Activated naive CD4-positive, alpha-beta T cell treated with anti-CD3 and anti-CD28 coated beads, Interleukin-2, amount 10 ng/mL, durations not matched to agents 7 days and 5 days (primary cell): ENCODE data around the gene FAF1.

Experiments used
- CTCF ChIA-PET: fragments of 350-600 bp; sonication (Branson Sonifier 250); formaldehyde crosslinking; loops from one replicate; lab custom pipeline; 2021; ENCODE audit warnings: antibody characterized with exemption; lab: Charles Lee
- DNase-seq: peaks from one replicate; pipeline ENCODE4 v3.0.0-alpha.2; 2020
- H3K27ac Mint-ChIP-seq: one replicate; pipeline ENCODE4 v1.8.0; 2021; ENCODE audit warnings: mild to moderate bottlenecking, moderate library complexity, mixed read lengths
- H3K27me3 Mint-ChIP-seq: one replicate; pipeline ENCODE4 v1.8.0; 2021; ENCODE audit warnings: mild to moderate bottlenecking, mixed read lengths
- H3K36me3 Mint-ChIP-seq: one replicate; pipeline ENCODE4 v1.8.0; 2021; ENCODE audit warnings: mixed read lengths
- H3K4me1 Mint-ChIP-seq: one replicate; pipeline ENCODE4 v1.8.0; 2021; ENCODE audit warnings: mixed read lengths
- H3K4me3 Mint-ChIP-seq: one replicate; pipeline ENCODE4 v1.8.0; 2021; ENCODE audit warnings: mild to moderate bottlenecking, moderate library complexity, mixed read lengths
- H3K9me3 Mint-ChIP-seq: one replicate; pipeline ENCODE4 v1.8.0; 2021; ENCODE audit warnings: mixed read lengths

FAF1 gene

GRCh38 chr1:50450861-50451653 is 509.0 kb downstream of the FAF1 start:
- Mint-ChIP-seq H3K4me3 (no peak overlapping the region), H3K4me1 (peaks cover 12% of the 10 kb centered on the region), H3K27me3 (no peaks in the 10 kb centered on the region), H3K36me3 (no peaks in the 10 kb centered on the region), H3K9me3 (no peaks in the 10 kb centered on the region), H3K27ac (peak overlapping the region; percentile 58)
- no peak for DNase-seq
- CTCF ChIA-PET, result interaction anchor here (2.1 kb wide), 1 partner anchor 323 kb away, joined by 5 read pairs; no protein-coding TSS in a partner anchor

DNA sequence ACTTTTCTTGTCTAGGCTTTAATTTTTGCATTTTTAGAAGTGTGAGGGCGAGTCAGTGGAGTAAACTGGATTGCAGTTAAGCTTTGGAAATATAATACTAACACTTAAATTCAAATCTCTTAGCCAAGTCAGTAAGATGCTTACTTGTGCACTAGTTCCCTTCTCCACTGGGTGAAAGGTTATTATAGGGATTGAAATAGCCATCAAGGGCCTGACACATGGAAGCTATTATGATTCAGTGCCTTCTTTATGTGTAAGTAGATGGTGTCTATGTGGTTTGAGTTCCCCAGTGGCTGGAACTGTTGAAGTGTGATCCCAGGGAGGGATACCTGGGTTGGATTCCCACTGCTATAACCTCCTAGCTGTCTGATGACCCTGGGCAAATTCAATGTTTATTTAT is 512.1 kb downstream of the FAF1 start:
- Mint-ChIP-seq H3K27ac (no peak overlapping the region), H3K27me3 (no peaks in the 10 kb centered on the region), H3K9me3 (no peaks in the 10 kb centered on the region), H3K4me1 (peaks cover 12% of the 10 kb centered on the region), H3K4me3 (no peak overlapping the region), H3K36me3 (peaks cover 2% of the 10 kb centered on the region)
- CTCF ChIA-PET, result interaction anchor here (0.6 kb wide), 1 partner anchor 655 kb away, joined by 3 read pairs; no protein-coding TSS in a partner anchor
- DNase-seq, result no peak

DNA sequence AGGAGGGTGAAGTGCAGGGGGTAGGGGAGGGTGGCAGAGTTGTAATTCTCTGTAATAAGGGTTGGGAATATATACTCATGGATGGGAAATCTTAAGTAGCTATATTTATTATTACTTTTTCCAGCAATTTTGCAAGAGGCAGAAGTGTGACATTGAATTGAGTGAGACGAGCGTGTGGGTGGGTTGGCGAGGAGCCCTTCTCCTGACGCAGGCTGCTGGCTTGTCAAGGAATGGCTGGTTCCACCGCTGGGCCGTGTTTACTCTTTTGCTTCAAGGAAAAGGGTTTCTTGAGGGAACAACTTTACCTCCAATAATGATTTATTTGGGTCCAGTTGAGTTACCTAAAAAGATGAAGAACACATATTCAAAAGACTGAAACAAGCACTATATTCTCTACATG is 518.9 kb downstream of the FAF1 start:
- Mint-ChIP-seq H3K27me3 (no peaks in the 10 kb centered on the region), H3K4me1 (no peaks in the 10 kb centered on the region), H3K9me3 (no peaks in the 10 kb centered on the region), H3K36me3 (peaks cover 20% of the 10 kb centered on the region), H3K27ac (no peak overlapping the region), H3K4me3 (no peak overlapping the region)
- CTCF ChIA-PET, result no interaction called here
- DNase-seq, result no peak

GRCh38 chr1:50438945-50439344 is 521.1 kb downstream of the FAF1 start:
- H3K9me3 Mint-ChIP-seq, result no peaks in the 10 kb centered on the region
- H3K4me3 Mint-ChIP-seq, result no peak overlapping the region
- no peak overlapping the region for H3K27ac Mint-ChIP-seq
- CTCF ChIA-PET, result no interaction called here
- H3K4me1 Mint-ChIP-seq, result no peaks in the 10 kb centered on the region
- H3K27me3 Mint-ChIP-seq, result no peaks in the 10 kb centered on the region
- peaks cover 20% of the 10 kb centered on the region for H3K36me3 Mint-ChIP-seq
- no peak for DNase-seq

DNA sequence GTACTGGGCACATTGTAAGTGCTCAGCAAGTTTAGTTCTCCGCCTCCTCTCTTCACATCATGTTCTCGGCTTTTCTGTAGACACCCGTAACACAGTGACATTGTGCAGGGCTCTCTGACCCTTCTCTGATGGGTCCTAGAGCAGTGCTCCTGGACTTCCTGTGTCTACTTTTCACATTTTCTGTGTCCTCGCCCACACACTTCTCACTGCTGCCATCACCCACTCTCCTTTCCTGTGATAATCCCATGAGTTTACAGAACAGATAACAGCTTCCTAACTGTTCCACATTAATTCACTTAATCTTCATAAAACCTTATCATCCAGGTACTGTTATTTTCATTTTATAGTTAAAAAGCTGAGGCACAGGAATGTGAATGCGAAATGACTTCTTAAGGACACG is 523.6 kb downstream of the FAF1 start:
- Mint-ChIP-seq H3K36me3 (peaks cover 17% of the 10 kb centered on the region), H3K4me3 (no peak overlapping the region), H3K27me3 (peaks cover 16% of the 10 kb centered on the region), H3K9me3 (no peaks in the 10 kb centered on the region), H3K4me1 (no peaks in the 10 kb centered on the region), H3K27ac (no peak overlapping the region)
- CTCF ChIA-PET, result no interaction called here
- no peak for DNase-seq

- Mint-ChIP-seq H3K4me1 (peaks cover 8% of the 10 kb centered on the region), H3K27ac (no peak overlapping the region), H3K36me3 (peaks cover 4% of the 10 kb centered on the region), H3K4me3 (no peak overlapping the region), H3K27me3 (peaks cover 73% of the 10 kb centered on the region), H3K9me3 (no peaks in the 10 kb centered on the region)
- DNase-seq, result no peak
- CTCF ChIA-PET, result no interaction called here
Measured at GRCh38 chr1:50430010-50430405, 530.1 kb downstream of the FAF1 start.

DNA sequence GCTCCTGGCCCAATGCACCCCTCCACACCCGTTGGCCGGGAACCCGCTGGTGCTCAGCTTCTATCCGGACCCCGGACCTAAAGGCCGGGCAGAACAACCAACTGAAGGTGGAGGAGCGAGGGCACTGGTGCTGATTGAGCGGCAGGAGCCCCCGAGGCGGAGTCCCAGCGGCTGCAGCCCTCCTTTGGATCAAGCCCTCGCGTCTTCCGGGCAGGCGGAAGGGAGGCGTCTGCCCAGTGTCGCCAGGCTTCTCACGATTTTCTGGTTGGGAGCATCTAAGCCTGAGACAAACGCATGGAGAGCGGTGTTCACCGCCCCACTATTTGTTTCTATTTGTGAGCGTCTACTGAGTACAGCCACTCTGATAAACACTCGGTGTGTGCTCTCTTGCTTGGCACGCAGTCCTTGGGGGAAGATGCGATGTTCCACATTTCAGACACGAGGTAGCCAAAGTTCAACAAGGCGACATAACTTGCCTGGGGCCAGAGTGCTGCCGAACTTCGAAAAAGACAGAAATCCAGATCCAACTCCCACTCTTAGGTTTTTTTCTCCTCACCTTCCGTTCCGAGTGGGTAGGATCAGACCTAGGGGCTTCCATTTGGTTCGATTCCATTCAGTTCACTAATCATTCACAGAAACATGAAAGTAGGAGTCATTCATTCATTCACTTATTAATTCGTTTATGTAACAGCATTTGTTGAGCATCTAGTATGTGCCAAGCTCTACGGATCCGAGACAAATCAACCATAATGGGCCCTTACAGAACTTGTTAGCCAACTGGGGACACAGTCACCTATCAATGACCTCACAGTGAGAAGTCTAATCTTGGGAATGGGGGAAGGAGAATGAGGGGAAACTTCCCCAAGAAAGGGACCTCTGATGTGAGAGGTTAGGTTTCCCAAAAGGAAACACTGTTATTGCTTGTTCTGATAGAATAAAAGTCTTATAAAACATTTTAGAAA is 532.0 kb downstream of the FAF1 start:
- CTCF ChIA-PET, result no interaction called here
- peaks cover 25% of the 10 kb centered on the region for H3K4me1 Mint-ChIP-seq
- no peak for DNase-seq
- H3K4me3 Mint-ChIP-seq, result no peak overlapping the region
- H3K27ac Mint-ChIP-seq, result peak overlapping the region; percentile 81
- peaks cover 92% of the 10 kb centered on the region for H3K27me3 Mint-ChIP-seq
- H3K36me3 Mint-ChIP-seq, result peaks cover 7% of the 10 kb centered on the region
- H3K9me3 Mint-ChIP-seq, result no peaks in the 10 kb centered on the region

DNA sequence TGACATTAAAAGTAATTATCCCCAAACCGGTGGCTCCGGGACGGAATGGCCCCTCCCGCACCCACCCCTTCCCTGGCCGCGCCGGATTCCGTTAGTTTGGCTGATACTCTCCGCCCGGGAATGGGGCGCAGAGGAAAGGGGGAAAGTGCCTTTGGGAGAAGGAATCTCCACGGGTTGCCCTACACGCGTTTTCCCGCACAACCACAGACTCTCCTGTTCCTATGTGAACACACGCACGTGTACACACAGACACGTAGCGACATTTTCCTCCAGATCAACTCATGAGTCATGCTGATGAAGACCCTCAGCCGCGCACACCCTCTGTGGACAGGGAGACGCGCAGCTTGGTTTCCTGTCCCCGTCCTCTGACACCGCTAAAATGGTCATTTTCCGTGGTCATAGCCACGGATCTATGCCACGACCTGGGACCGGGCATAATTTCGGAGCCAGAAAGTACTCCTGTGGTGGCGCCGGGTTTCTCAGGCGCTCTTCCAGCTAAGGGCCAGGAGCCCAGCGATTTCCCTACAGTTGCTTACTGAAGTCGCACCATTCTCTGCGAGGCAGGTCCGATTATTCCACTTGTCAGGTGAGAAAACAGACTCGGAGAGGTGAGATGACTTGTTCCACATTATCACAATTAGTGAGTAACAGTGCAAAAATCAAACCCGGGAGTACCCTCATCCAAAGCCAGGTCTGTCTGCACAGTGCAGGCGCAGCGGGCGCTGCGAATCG is 532.8 kb downstream of the FAF1 start:
- CTCF ChIA-PET, result no interaction called here
- peaks cover 31% of the 10 kb centered on the region for H3K4me1 Mint-ChIP-seq
- H3K4me3 Mint-ChIP-seq, result peak overlapping the region; percentile 18
- peaks cover 92% of the 10 kb centered on the region for H3K27me3 Mint-ChIP-seq
- no peak for DNase-seq
- no peaks in the 10 kb centered on the region for H3K9me3 Mint-ChIP-seq
- peak overlapping the region; percentile 81 for H3K27ac Mint-ChIP-seq
- H3K36me3 Mint-ChIP-seq, result peaks cover 11% of the 10 kb centered on the region

GRCh38 chr1:50426702-50427085 is 533.4 kb downstream of the FAF1 start:
- H3K4me3 Mint-ChIP-seq, result no peak overlapping the region
- H3K4me1 Mint-ChIP-seq, result peaks cover 34% of the 10 kb centered on the region
- no peak overlapping the region for H3K27ac Mint-ChIP-seq
- DNase-seq, result no peak
- H3K9me3 Mint-ChIP-seq, result no peaks in the 10 kb centered on the region
- CTCF ChIA-PET, result no interaction called here
- peaks cover 92% of the 10 kb centered on the region for H3K27me3 Mint-ChIP-seq
- H3K36me3 Mint-ChIP-seq, result peaks cover 13% of the 10 kb centered on the region

DNA sequence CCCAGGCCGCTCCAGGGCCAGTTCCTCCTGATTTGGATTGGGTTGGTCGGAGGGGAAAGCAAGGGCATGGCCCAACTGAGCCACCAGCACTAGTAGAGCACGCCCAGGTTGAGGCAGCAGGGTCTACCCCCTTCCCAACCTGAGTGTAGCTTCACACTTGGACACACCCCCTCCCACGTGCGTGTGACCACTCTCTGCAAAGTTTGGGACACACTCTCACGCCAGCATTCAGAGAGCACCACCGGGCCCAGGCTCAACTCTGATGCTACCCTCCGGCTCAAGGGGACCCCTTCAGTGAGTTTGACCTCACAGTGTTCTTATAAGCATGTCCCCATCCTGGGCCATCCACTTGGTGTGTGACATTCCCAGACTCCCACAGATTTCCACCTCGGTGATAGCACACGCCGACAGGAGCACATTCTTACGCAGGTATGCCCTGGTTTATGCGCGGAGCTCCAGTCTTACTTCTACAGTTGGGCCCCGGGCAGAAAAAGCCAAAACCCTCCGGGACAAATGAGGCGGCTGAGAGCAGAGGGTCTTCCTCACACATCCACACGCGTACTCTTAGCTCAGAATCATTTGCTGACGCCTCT is 533.9 kb downstream of the FAF1 start:
- peaks cover 14% of the 10 kb centered on the region for H3K36me3 Mint-ChIP-seq
- CTCF ChIA-PET, result no interaction called here
- peaks cover 36% of the 10 kb centered on the region for H3K4me1 Mint-ChIP-seq
- peaks cover 92% of the 10 kb centered on the region for H3K27me3 Mint-ChIP-seq
- DNase-seq, result no peak
- H3K9me3 Mint-ChIP-seq, result no peaks in the 10 kb centered on the region
- H3K4me3 Mint-ChIP-seq, result no peak overlapping the region
- peak overlapping the region; percentile 73 for H3K27ac Mint-ChIP-seq

DNA sequence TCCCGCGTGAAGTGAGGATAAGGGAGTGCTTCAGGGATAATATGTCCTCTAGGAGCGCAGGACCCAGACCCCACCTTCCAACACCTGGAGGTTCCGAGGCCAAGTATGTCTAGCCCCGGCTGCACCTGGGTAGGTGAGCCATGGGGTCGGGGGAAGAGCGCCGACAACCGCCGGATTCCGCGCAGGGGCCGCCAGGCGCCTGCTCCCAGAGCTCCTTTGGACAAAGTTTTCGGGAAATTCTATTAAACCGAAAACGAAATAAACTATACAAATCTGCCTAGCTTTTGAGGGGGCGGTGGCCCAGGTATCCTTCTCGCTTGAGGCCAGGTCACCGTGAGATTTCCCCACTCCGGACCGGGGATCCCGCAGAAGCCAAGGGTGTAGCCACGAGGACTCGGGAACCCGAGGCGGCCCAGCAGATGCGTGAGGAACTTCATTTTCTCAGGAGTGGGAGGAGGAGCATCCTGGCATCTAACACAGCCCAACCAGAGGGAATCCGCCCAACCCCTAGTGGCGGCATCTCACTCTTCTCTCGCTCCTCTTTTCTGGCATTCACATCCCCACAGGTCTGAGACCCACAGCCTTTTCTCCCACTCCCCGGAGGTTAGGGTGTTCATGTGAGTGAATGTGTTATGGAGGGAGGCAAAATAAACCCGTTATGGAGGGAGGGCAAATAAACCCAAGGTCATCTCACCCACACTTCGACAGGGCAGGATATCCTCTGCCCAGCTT is 534.5 kb downstream of the FAF1 start:
- Mint-ChIP-seq H3K27me3 (peaks cover 92% of the 10 kb centered on the region), H3K9me3 (no peaks in the 10 kb centered on the region), H3K36me3 (peaks cover 14% of the 10 kb centered on the region), H3K27ac (peak overlapping the region; percentile 66), H3K4me1 (peaks cover 36% of the 10 kb centered on the region), H3K4me3 (peak overlapping the region; percentile 88)
- no peak for DNase-seq
- CTCF ChIA-PET, result no interaction called here

GRCh38 chr1:50424884-50425375 is 535.1 kb downstream of the FAF1 start:
- Mint-ChIP-seq H3K9me3 (no peaks in the 10 kb centered on the region), H3K27ac (peak overlapping the region; percentile 29), H3K36me3 (peaks cover 19% of the 10 kb centered on the region), H3K27me3 (peaks cover 92% of the 10 kb centered on the region), H3K4me1 (peaks cover 42% of the 10 kb centered on the region), H3K4me3 (peak overlapping the region; percentile 88)
- no peak for DNase-seq
- CTCF ChIA-PET, result interaction anchor here (1.0 kb wide), 1 partner anchor 179 kb away, joined by 3 read pairs; no protein-coding TSS in a partner anchor
